Gastroesophageal sphincter (tissue), 3 donors: ENCODE measurements around the gene HES4.

Experiments used
- EP300 ChIP-seq: sonication (generic); formaldehyde crosslinking; IDR thresholded peaks from one replicate; pipeline ENCODE4 v1.6.1; 2017; ENCODE audit warnings: antibody characterized with exemption, mild to moderate bottlenecking
- POLR2A ChIP-seq, 2 donors: fragments of 450-650 bp; IDR thresholded peaks; one replicate each; pipeline ENCODE4 v1.6.1; 2017; ENCODE audit warnings: antibody characterized with exemption in 2 of 2, mild to moderate bottlenecking in 2 of 2, moderate library complexity in 1 of 2
- POLR2AphosphoS5 ChIP-seq: sonication (generic); formaldehyde crosslinking; IDR thresholded peaks from one replicate; pipeline ENCODE4 v1.6.1; 2017; ENCODE audit warnings: antibody characterized with exemption
- TF ChIP-seq, protein P1 (sequence below), 4 experiments: fragments of 200-600 bp in 2 of 4; fragments of 450-650 bp in 2 of 4; sonication (generic) in 1 of 4; IDR thresholded peaks; one replicate each; pipeline ENCODE4 v1.5.1; 2017 to 2019; ENCODE audit warnings: antibody characterized with exemption in 4 of 4, mild to moderate bottlenecking in 2 of 4, moderate library complexity in 2 of 4

DNA sequence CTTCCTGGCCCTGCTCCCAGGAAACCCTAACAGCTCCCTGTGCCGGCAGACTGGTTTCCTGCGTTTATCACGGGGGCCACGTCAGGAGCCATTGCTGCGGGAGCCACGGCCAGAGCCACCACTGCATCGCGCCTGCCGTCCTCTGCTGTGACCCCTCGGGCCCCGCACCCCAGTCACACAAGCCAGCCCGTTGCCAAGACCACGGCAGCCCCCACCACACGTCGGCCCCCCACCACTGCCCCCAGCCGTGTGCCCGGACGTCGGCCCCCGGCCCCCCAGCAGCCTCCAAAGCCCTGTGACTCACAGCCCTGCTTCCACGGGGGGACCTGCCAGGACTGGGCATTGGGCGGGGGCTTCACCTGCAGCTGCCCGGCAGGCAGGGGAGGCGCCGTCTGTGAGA, 48.1 kb upstream of the HES4 start:
- TF ChIP-seq, protein P1, sequence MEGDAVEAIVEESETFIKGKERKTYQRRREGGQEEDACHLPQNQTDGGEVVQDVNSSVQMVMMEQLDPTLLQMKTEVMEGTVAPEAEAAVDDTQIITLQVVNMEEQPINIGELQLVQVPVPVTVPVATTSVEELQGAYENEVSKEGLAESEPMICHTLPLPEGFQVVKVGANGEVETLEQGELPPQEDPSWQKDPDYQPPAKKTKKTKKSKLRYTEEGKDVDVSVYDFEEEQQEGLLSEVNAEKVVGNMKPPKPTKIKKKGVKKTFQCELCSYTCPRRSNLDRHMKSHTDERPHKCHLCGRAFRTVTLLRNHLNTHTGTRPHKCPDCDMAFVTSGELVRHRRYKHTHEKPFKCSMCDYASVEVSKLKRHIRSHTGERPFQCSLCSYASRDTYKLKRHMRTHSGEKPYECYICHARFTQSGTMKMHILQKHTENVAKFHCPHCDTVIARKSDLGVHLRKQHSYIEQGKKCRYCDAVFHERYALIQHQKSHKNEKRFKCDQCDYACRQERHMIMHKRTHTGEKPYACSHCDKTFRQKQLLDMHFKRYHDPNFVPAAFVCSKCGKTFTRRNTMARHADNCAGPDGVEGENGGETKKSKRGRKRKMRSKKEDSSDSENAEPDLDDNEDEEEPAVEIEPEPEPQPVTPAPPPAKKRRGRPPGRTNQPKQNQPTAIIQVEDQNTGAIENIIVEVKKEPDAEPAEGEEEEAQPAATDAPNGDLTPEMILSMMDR (IDR thresholded peaks at IDR 0.05): no peak
- no peak for TF ChIP-seq EP300
- no peak for TF ChIP-seq POLR2AphosphoS5
- no peak for TF ChIP-seq POLR2A (IDR thresholded peaks at IDR 0.05)
